ENCODE data around the gene HDAC5.
A peak's percentile ranks its signal among the peaks of the same experiment; 100 is the strongest.
"Not testable (repeated sequence)": the region's sequence is repeated elsewhere in the genome, so short reads cannot be mapped to it uniquely, and the experiment has no call there.

The HDAC5 gene

GRCh38 chr17:44063704-44064639 lies 59.5 kb downstream of the HDAC5 start:
- DNase-seq, result no peak

GRCh38 chr17:44062871-44063270 lies 60.6 kb downstream of the HDAC5 start:
- DNase-seq, result no peak

- peak; percentile 39 for DNase-seq
Measured at GRCh38 chr17:44061446-44061845, 62.0 kb downstream of the HDAC5 start.

- no peak for DNase-seq
Measured at GRCh38 chr17:44059101-44059892, 64.1 kb downstream of the HDAC5 start.

- no peak for DNase-seq
Measured at GRCh38 chr17:44053125-44053872, 70.1 kb downstream of the HDAC5 start.

- DNase-seq, result no peak
Measured at GRCh38 chr17:44049294-44050060, 74.0 kb downstream of the HDAC5 start.

GRCh38 chr17:44046893-44047292 lies 76.5 kb downstream of the HDAC5 start:
- not testable (repeated sequence) for DNase-seq

- DNase-seq, result no peak
Measured at GRCh38 chr17:44045486-44045885, 78.0 kb downstream of the HDAC5 start.

GRCh38 chr17:44044071-44044470 lies 79.4 kb downstream of the HDAC5 start:
- peak; percentile 69 for DNase-seq

GRCh38 chr17:44043272-44043696 lies 80.2 kb downstream of the HDAC5 start:
- no peak for DNase-seq

- peak; percentile 21 for DNase-seq
Measured at GRCh38 chr17:44039829-44040635, 83.4 kb downstream of the HDAC5 start.

GRCh38 chr17:44038604-44039011 lies 84.8 kb downstream of the HDAC5 start:
- no peak for DNase-seq

- DNase-seq, result no peak
Measured at GRCh38 chr17:44037471-44037870, 86.0 kb downstream of the HDAC5 start.

GRCh38 chr17:44034688-44035087 lies 88.8 kb downstream of the HDAC5 start:
- not testable (repeated sequence) for DNase-seq

GRCh38 chr17:44033861-44034408 lies 89.5 kb downstream of the HDAC5 start:
- no peak for DNase-seq

- DNase-seq, result no peak
Measured at GRCh38 chr17:44030482-44030881, 93.0 kb downstream of the HDAC5 start.

GRCh38 chr17:44029736-44030135 lies 93.7 kb downstream of the HDAC5 start:
- no peak for DNase-seq

Measured in fibroblast of upper back skin (primary cell).